ENCODE measurements around the gene ITPR1. TPM values are rescaled to one million over a fixed set of nuclear protein-coding genes. Genes with fewer than 3 reads are reported as not detected.
"Not testable (repeated sequence)": the region's sequence is repeated elsewhere in the genome, so short reads cannot be mapped to it uniquely, and the experiment has no call there.

ITPR1 gene
- total and polyA plus RNA-seq, 8 donors = 34.8 to 57.3 (median 42.0) TPM

DNA sequence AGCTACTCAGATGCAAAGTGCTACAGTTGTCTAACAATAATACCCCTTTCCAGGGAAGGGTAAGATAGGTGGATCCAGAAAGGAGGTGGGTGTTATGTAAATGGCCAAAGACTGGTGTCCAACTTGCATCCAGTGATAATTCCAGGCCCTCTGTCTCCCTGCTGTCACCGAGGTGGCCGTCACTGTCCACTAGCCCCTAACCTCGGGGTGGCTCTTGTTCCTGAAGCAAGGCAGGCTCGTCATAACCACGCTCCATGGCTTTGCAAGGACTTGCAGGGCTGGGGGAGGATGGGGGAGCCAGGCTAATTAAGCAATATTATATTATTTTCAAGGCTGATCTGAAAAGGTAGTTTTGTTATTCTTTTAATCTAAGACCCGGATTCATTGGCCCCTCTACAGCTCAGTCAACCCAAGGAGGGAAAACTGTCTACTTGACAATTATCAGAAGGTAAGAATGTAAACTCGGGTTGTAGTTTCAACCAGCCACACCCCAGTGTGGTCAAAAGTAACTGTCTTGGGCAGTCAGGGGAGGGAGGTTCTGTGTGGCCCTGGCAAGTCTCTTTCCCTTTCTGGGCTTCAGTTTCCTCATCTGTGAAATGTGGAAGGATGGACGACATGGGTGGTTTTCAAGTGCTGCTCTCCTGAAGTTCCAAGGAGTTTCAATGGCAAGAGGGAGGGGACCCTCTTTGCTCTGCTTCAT lies 266.0 kb downstream of the ITPR1 start:
- no peak overlapping the region for H3K27ac ChIP-seq

GRCh38 chr3:4759689-4760312 lies 266.7 kb downstream of the ITPR1 start:
- Histone ChIP-seq H3K36me3 (no peaks in the 10 kb centered on the region), H3K4me1 (peaks cover 0 to 12% of the 10 kb centered on the region in 2 donors), H3K4me3 (no peak overlapping the region), H3K27ac (no peak overlapping the region), H3K9me3 (no peaks in the 10 kb centered on the region), H3K27me3 (no peaks in the 10 kb centered on the region)
- no peak for ATAC-seq
- intact Hi-C loops (cut with DNase I) = no loop called here
- no peak for DNase-seq
- TF ChIP-seq, protein P1, sequence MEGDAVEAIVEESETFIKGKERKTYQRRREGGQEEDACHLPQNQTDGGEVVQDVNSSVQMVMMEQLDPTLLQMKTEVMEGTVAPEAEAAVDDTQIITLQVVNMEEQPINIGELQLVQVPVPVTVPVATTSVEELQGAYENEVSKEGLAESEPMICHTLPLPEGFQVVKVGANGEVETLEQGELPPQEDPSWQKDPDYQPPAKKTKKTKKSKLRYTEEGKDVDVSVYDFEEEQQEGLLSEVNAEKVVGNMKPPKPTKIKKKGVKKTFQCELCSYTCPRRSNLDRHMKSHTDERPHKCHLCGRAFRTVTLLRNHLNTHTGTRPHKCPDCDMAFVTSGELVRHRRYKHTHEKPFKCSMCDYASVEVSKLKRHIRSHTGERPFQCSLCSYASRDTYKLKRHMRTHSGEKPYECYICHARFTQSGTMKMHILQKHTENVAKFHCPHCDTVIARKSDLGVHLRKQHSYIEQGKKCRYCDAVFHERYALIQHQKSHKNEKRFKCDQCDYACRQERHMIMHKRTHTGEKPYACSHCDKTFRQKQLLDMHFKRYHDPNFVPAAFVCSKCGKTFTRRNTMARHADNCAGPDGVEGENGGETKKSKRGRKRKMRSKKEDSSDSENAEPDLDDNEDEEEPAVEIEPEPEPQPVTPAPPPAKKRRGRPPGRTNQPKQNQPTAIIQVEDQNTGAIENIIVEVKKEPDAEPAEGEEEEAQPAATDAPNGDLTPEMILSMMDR (IDR thresholded peaks at IDR 0.05) = no peak

More for the DNA sequence above, 266.0 kb downstream of the ITPR1 start:
- no peak overlapping the region for H3K4me3 ChIP-seq
- H3K4me1 ChIP-seq = peaks cover 0 to 18% of the 10 kb centered on the region in 2 donors
- H3K27me3 ChIP-seq = no peaks in the 10 kb centered on the region
- H3K9me3 ChIP-seq = no peaks in the 10 kb centered on the region
- intact Hi-C loops (cut with DNase I) = no loop called here
- H3K36me3 ChIP-seq = no peaks in the 10 kb centered on the region
- ATAC-seq = no peak
- no peak for DNase-seq
- TF ChIP-seq, protein P1 (IDR thresholded peaks at IDR 0.05) = no peak

- no peak for DNase-seq
- intact Hi-C loops (cut with DNase I) = no loop called here
- peak; percentile 79 for ATAC-seq
Observed at GRCh38 chr3:4761759-4762158, 268.6 kb downstream of the ITPR1 start.

DNA sequence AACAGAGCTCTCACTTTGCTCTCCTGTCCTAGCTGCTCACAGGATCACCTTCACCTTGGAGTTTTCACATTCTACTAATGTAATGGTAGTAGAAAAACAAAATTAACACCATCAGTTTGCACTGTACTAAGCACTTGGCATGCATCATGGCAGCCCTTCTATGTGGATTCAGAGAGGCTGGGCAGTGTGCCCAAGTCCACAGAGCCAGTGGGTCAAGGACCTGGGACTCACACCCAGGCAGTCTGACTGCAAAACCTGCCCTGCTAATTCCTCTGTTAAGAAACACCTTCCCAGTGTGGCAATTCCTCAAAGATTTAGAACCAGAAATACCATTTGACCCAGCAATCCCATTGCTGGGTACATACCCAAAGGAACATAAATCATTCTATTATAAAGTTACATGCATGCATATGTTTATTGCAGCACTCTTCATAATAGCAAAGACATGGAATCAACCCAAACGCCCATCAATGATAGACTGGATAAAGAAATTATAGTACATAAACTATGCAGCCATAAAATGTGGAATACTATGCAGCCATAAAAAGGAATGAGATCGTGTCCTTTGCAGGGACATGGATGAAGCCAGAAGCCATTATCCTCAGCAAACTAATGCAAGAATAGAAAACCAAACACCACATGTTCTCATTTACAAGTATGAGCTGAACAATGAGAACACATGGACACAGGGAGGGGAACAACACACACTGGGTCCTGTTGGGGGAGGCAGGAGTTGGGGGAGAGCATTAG lies 269.5 kb downstream of the ITPR1 start:
- intact Hi-C loops (cut with DNase I); H3K36me3 ChIP-seq; H3K27me3 ChIP-seq; H3K9me3 ChIP-seq; H3K4me3 ChIP-seq; H3K27ac ChIP-seq: not testable (repeated sequence)
- ATAC-seq = peak; percentile 90
- peak in 2 of 4 donors; percentile 83 to 84 for DNase-seq
- peaks cover 0 to 19% of the 10 kb centered on the region in 2 donors for H3K4me1 ChIP-seq

More at GRCh38 chr3:4761759-4762158, 268.6 kb downstream of the ITPR1 start:
- Histone ChIP-seq H3K27me3 (no peaks in the 10 kb centered on the region), H3K4me3 (no peak overlapping the region), H3K36me3 (no peaks in the 10 kb centered on the region), H3K27ac (no peak overlapping the region), H3K9me3 (peaks cover 0 to 8% of the 10 kb centered on the region in 2 donors), H3K4me1 (peaks cover 0 to 12% of the 10 kb centered on the region in 2 donors)
- TF ChIP-seq, protein P1 (IDR thresholded peaks at IDR 0.05) = no peak

GRCh38 chr3:4763604-4764247 lies 270.6 kb downstream of the ITPR1 start:
- Histone ChIP-seq H3K27ac (no peak overlapping the region), H3K4me1 (peaks cover 0 to 19% of the 10 kb centered on the region in 2 donors), H3K36me3 (peaks cover 0 to 13% of the 10 kb centered on the region in 2 donors), H3K9me3 (peaks cover 0 to 8% of the 10 kb centered on the region in 2 donors), H3K4me3 (no peak overlapping the region), H3K27me3 (no peaks in the 10 kb centered on the region)
- DNase-seq (peak in 1 of 4 donors; percentile 66), ATAC-seq (no peak)
- TF ChIP-seq, protein P1 (IDR thresholded peaks at IDR 0.05) = no peak
- intact Hi-C loops (cut with DNase I) = no loop called here

All from left lung (tissue), 10 donors.